ENCODE data around the gene PRRG2. TPM values are rescaled to one million over a fixed set of nuclear protein-coding genes. Genes with fewer than 3 reads are reported as not detected.

The PRRG2 gene
- polyA plus RNA-seq, 1 of the 3 experiments (the other 2 are of a cell fraction): 0.44 TPM

GRCh38 chr19:49636233-49636932 is 55.3 kb downstream of the PRRG2 start:
- no peak for DNase-seq
- no peak overlapping the region for H2AFZ ChIP-seq (ENCODE audit: low read depth)
- H3K79me2 ChIP-seq (ENCODE audit: insufficient read depth): peaks cover 20% of the 10 kb centered on the region
- TF ChIP-seq, protein P1, sequence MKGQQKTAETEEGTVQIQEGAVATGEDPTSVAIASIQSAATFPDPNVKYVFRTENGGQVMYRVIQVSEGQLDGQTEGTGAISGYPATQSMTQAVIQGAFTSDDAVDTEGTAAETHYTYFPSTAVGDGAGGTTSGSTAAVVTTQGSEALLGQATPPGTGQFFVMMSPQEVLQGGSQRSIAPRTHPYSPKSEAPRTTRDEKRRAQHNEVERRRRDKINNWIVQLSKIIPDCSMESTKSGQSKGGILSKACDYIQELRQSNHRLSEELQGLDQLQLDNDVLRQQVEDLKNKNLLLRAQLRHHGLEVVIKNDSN (IDR thresholded peaks at IDR 0.05; ENCODE audit: borderline replicate concordance, low read depth): no peak
- no peak for TF ChIP-seq TAF1 (IDR thresholded peaks at IDR 0.05; ENCODE audit: borderline replicate concordance, low read depth, low read length)
- no peak for TF ChIP-seq REST (IDR thresholded peaks at IDR 0.05; ENCODE audit: low read depth, low read length)
- no peak for TF ChIP-seq PBX3 (IDR thresholded peaks at IDR 0.05)
- TF ChIP-seq, protein P2, sequence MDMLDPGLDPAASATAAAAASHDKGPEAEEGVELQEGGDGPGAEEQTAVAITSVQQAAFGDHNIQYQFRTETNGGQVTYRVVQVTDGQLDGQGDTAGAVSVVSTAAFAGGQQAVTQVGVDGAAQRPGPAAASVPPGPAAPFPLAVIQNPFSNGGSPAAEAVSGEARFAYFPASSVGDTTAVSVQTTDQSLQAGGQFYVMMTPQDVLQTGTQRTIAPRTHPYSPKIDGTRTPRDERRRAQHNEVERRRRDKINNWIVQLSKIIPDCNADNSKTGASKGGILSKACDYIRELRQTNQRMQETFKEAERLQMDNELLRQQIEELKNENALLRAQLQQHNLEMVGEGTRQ (IDR thresholded peaks at IDR 0.05; ENCODE audit: borderline replicate concordance, low read depth, low read length): no peak
- no peak overlapping the region for H3K9ac ChIP-seq
- H3K27ac ChIP-seq (ENCODE audit: low read depth in 2 of 2, low read length in 1 of 2): no peak overlapping the region
- H3K27me3 ChIP-seq (ENCODE audit: insufficient read depth): no peaks in the 10 kb centered on the region
- no peaks in the 10 kb centered on the region for H3K9me3 ChIP-seq
- H3K4me2 ChIP-seq: no peak overlapping the region
- no peaks in the 10 kb centered on the region for H3K9me2 ChIP-seq
- no peaks in the 10 kb centered on the region for H4K20me1 ChIP-seq (ENCODE audit: insufficient read depth)
- H3K36me3 ChIP-seq (replicated peaks in 1 of 2; ENCODE audit: control insufficient read depth in 1 of 2, insufficient read depth in 2 of 2, low read length in 1 of 2): no peaks in the 10 kb centered on the region
- 82% methylated on average over 18 of the region's 30 CpGs for WGBS (ENCODE audit: low lambda C conversion rate)
- no peak overlapping the region for H3K4me3 ChIP-seq (ENCODE audit: low read depth in 2 of 2, low read length in 1 of 2)
- CTCF ChIA-PET: interaction anchor here (0.6 to 1.0 kb wide), 3 partner anchors 20 to 56 kb away, joined by 3 to 4 read pairs (median 3); partner anchors contain the start of gene NOSIP
- peaks cover 12% of the 10 kb centered on the region for H3F3A ChIP-seq (replicated peaks; ENCODE audit: insufficient read depth)
- POLR2A ChIA-PET: no interaction called here
- peaks cover 12 to 18% of the 10 kb centered on the region in 2 experiments for H3K4me1 ChIP-seq (ENCODE audit: control insufficient read depth in 1 of 2, insufficient read depth in 2 of 2, low read depth in 1 of 2, low read length in 1 of 2)

All from SK-N-SH (cell line).